Measurements from ENCODE around the gene SLC4A1AP. TPM values are rescaled to one million over a fixed set of nuclear protein-coding genes. Genes with fewer than 3 reads are reported as not detected.
A peak's percentile ranks its signal among the peaks of the same experiment; 100 is the strongest.

The SLC4A1AP gene
- total RNA-seq, 1 donor: 27.9 TPM

GRCh38 chr2:27652341-27652740, 11.3 kb upstream of the SLC4A1AP start:
- no peaks in the 10 kb centered on the region for H3K27me3 ChIP-seq (ENCODE audit: insufficient read depth, low read length)
- H3K4me1 ChIP-seq (ENCODE audit: insufficient read depth, low read length): peaks cover 15% of the 10 kb centered on the region
- no peak for DNase-seq (ENCODE audit: insufficient read length, low spot score, missing footprints)
- no peaks in the 10 kb centered on the region for H4K20me1 ChIP-seq (ENCODE audit: insufficient read depth, low read length)
- no peak overlapping the region for H3K4me2 ChIP-seq (ENCODE audit: insufficient read depth, low read length)
- TF ChIP-seq CTCF (IDR thresholded peaks at IDR 0.05; ENCODE audit: extremely low read depth, low read depth, low read length): no peak
- no peak overlapping the region for H3K4me3 ChIP-seq (ENCODE audit: insufficient read depth, low read length)
- H3K36me3 ChIP-seq (ENCODE audit: insufficient read depth, low read length): peaks cover 78% of the 10 kb centered on the region
- H2AFZ ChIP-seq (ENCODE audit: low read length): no peak overlapping the region
- no peaks in the 10 kb centered on the region for H3K79me2 ChIP-seq (ENCODE audit: insufficient read depth, low read length)
- no peak overlapping the region for H3K27ac ChIP-seq (ENCODE audit: low read depth, low read length)
- no peaks in the 10 kb centered on the region for H3K9me3 ChIP-seq (ENCODE audit: low read depth, low read length)

GRCh38 chr2:27652790-27653189, 10.9 kb upstream of the SLC4A1AP start:
- H3K36me3 ChIP-seq (ENCODE audit: insufficient read depth, low read length): peaks cover 79% of the 10 kb centered on the region
- no peaks in the 10 kb centered on the region for H4K20me1 ChIP-seq (ENCODE audit: insufficient read depth, low read length)
- no peak for TF ChIP-seq CTCF (IDR thresholded peaks at IDR 0.05; ENCODE audit: extremely low read depth, low read depth, low read length)
- H3K27me3 ChIP-seq (ENCODE audit: insufficient read depth, low read length): no peaks in the 10 kb centered on the region
- no peak overlapping the region for H2AFZ ChIP-seq (ENCODE audit: low read length)
- H3K27ac ChIP-seq (ENCODE audit: low read depth, low read length): no peak overlapping the region
- no peak overlapping the region for H3K4me3 ChIP-seq (ENCODE audit: insufficient read depth, low read length)
- H3K79me2 ChIP-seq (ENCODE audit: insufficient read depth, low read length): no peaks in the 10 kb centered on the region
- H3K4me2 ChIP-seq (ENCODE audit: insufficient read depth, low read length): no peak overlapping the region
- no peaks in the 10 kb centered on the region for H3K9me3 ChIP-seq (ENCODE audit: low read depth, low read length)
- no peak for DNase-seq (ENCODE audit: insufficient read length, low spot score, missing footprints)
- H3K4me1 ChIP-seq (ENCODE audit: insufficient read depth, low read length): peaks cover 11% of the 10 kb centered on the region

DNA sequence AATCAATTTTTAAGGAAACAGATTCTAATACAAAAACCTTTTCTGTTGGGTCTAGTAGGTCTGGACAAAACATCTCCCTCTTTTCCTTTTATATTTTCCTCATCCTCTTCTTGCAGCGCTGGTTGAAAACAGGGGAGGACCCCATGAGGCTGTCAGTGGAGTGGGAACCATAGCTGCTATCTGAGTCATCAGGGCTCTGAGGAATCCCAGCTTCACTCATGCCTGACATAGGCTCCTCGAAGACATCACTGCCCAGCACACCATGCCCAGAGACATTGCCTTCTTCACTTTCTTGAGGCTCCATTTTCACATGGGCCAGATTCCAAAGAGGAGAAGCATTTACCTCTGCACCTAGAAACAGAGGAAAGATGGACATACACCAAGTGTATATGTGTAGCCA, 10.3 kb upstream of the SLC4A1AP start:
- Histone ChIP-seq H3K27me3 (ENCODE audit: insufficient read depth, low read length) (no peaks in the 10 kb centered on the region), H3K4me1 (ENCODE audit: insufficient read depth, low read length) (peaks cover 11% of the 10 kb centered on the region), H3K4me3 (ENCODE audit: insufficient read depth, low read length) (no peak overlapping the region), H2AFZ (ENCODE audit: low read length) (no peak overlapping the region), H3K4me2 (ENCODE audit: insufficient read depth, low read length) (no peak overlapping the region), H3K36me3 (ENCODE audit: insufficient read depth, low read length) (peaks cover 73% of the 10 kb centered on the region), H3K9me3 (ENCODE audit: low read depth, low read length) (no peaks in the 10 kb centered on the region), H4K20me1 (ENCODE audit: insufficient read depth, low read length) (no peaks in the 10 kb centered on the region), H3K79me2 (ENCODE audit: insufficient read depth, low read length) (no peaks in the 10 kb centered on the region), H3K27ac (ENCODE audit: low read depth, low read length) (no peak overlapping the region)
- no peak for TF ChIP-seq CTCF (IDR thresholded peaks at IDR 0.05; ENCODE audit: extremely low read depth, low read depth, low read length)
- no peak for DNase-seq (ENCODE audit: insufficient read length, low spot score, missing footprints)

DNA sequence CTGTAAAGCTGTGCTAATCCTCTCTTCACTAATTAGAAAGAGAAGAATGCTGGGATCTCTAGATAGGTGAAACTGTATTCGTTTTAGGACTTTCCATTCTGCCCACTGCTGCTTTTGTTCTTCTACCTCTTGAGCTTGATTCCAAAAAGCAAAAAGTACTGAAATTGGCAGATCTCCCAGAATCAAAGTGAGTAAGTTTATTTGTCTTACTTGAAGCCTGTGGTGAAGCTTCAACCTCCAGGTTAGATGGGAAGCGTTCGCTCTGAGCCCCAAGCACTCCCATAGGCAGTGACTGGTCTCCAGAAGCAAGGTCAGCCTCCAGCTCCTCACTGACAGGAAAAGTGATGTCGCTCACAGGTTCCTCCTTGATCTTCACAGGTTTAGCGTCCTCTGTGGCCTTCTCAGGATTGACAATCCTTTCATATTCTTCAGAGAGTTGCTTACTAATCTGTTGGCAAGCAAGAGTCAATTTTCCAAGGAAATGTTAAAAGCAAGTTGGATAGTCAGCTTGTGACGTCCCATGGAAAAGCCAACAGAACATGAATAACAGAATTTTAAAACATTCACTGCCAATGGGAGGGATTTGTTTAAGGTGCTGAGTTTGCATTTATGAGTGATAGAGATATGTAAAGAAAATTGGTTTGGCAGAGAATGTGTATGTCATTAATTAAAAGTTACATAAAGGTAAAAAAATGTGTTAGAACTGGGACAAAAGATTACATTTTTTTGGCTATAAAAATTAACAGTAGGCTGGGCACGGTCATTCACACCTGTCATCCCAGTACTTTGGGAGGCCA, 8.3 kb upstream of the SLC4A1AP start:
- no peak overlapping the region for H2AFZ ChIP-seq (ENCODE audit: low read length)
- H3K4me2 ChIP-seq (ENCODE audit: insufficient read depth, low read length): no peak overlapping the region
- H3K79me2 ChIP-seq (ENCODE audit: insufficient read depth, low read length): peaks cover 11% of the 10 kb centered on the region
- peak overlapping the region; percentile 58 for H3K27ac ChIP-seq (ENCODE audit: low read depth, low read length)
- peak; percentile 53 for DNase-seq (ENCODE audit: insufficient read length, low spot score, missing footprints)
- no peak overlapping the region for H3K4me3 ChIP-seq (ENCODE audit: insufficient read depth, low read length)
- H3K27me3 ChIP-seq (ENCODE audit: insufficient read depth, low read length): no peaks in the 10 kb centered on the region
- no peaks in the 10 kb centered on the region for H3K9me3 ChIP-seq (ENCODE audit: low read depth, low read length)
- TF ChIP-seq CTCF (IDR thresholded peaks at IDR 0.05; ENCODE audit: extremely low read depth, low read depth, low read length): no peak
- no peaks in the 10 kb centered on the region for H4K20me1 ChIP-seq (ENCODE audit: insufficient read depth, low read length)
- H3K4me1 ChIP-seq (ENCODE audit: insufficient read depth, low read length): peaks cover 11% of the 10 kb centered on the region
- H3K36me3 ChIP-seq (ENCODE audit: insufficient read depth, low read length): peaks cover 70% of the 10 kb centered on the region
